ENCODE data around the gene CENPN. TPM values are rescaled to one million over a fixed set of nuclear protein-coding genes. Genes with fewer than 3 reads are reported as not detected.
A peak's percentile ranks its signal among the peaks of the same experiment; 100 is the strongest.

CENPN gene
- total RNA-seq, 1 donor from 2014 or later, result 3.9 TPM

DNA sequence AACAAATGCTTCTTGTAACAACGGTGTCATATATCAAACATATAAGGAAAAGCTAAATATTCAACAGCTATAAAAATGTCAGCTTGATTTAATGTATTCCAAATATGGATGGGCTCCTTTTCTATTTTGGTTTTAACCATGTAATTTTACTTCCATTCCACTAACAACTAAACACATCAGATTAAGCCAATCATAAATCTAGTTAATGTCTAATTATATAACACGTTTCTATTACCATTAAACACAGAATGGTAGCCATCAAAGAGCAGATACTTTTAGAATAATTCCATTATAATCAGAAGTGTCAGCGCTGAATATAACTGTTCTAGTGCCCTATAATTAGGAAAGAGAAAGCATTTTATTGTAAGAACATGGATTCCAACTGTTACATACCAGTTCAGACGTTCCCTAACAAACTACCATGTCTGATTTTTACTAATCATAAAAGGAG lies 10.3 kb upstream of the CENPN start:
- FAIRE-seq (no peak), DNase-seq (ENCODE audit: low read depth) (no peak)
- Histone ChIP-seq H3K4me3 (ENCODE audit: low read depth, low read length) (no peak overlapping the region), H3K36me3 (ENCODE audit: control insufficient read depth, insufficient read depth, low read length) (no peaks in the 10 kb centered on the region), H3K27me3 (ENCODE audit: control insufficient read depth, insufficient read depth, low read length) (no peaks in the 10 kb centered on the region)
- no peak for TF ChIP-seq CTCF (IDR thresholded peaks at IDR 0.05; ENCODE audit: insufficient read depth, low read length, severe bottlenecking)

DNA sequence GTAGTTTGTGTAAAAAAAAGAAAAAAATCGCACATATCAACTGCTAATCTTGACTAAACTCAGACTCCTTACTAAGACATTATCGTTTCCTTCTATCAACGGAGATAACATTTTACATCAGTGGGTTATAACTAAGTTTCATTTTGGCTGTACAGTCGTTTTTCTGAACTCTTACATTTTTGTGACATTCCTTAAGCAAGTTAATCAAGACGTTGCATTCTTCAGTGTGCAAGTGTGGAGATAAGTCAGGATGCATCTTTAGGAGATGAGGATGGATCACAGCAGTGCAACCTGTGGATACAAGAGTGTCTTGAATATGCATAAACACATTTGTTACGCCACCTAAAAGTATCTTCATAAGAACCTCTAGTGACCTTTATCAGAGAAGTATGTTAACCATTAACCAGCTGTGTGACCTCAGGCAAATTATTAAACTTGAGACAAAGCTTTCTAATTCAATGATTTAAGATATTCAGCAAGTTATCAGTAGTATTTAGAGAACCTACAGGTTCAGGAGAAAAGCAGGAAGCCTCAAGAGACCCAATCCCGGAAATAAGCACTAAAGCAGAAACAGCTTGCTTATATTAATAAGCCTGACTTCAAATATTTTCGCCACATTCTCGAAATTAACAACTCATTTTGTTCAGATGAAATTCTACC lies 9.7 kb upstream of the CENPN start:
- TF ChIP-seq CTCF (IDR thresholded peaks at IDR 0.05; ENCODE audit: insufficient read depth, low read length, severe bottlenecking), result no peak
- DNase-seq (ENCODE audit: low read depth) (peak; percentile 3), FAIRE-seq (no peak)
- H3K27me3 ChIP-seq (ENCODE audit: control insufficient read depth, insufficient read depth, low read length), result no peaks in the 10 kb centered on the region
- no peak overlapping the region for H3K4me3 ChIP-seq (ENCODE audit: low read depth, low read length)
- no peaks in the 10 kb centered on the region for H3K36me3 ChIP-seq (ENCODE audit: control insufficient read depth, insufficient read depth, low read length)

DNA sequence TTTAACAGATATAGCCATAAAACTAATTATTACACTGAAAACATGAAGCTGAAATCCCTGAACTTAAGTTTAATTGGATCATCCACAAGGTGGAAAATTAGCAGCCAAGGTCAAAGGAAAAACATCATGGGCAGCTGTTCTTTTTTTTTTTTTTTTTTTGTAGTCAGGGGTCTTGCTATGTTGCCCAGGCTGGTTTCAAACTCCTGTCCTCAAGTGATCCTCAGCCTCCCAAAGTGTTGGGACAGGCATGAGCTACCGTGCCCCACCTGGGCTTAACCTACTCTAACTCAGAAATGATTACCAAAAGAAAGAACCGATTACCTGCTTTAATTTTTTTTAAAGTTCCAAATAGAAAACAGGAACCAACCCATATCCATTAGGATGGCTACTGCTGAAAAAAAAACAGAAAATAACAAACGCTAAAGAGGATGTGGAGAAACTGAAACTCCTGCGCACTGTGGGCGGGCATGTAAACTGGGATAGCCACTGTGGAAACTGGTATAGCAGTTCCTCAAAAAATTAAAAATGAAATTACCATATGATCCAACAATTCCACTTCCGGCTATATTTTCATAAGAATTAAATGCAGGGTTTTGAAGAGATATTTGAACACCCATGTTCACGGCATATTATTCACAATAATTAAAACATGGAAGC lies 8.9 kb upstream of the CENPN start:
- no peak for TF ChIP-seq CTCF (IDR thresholded peaks at IDR 0.05; ENCODE audit: insufficient read depth, low read length, severe bottlenecking)
- H3K4me3 ChIP-seq (ENCODE audit: low read depth, low read length), result no peak overlapping the region
- FAIRE-seq, result no peak

GRCh38 chr16:81000873-81001272 lies 6.1 kb upstream of the CENPN start:
- Histone ChIP-seq H3K27me3 (ENCODE audit: control insufficient read depth, insufficient read depth, low read length) (no peaks in the 10 kb centered on the region), H3K36me3 (ENCODE audit: control insufficient read depth, insufficient read depth, low read length) (no peaks in the 10 kb centered on the region), H3K4me3 (ENCODE audit: low read depth, low read length) (no peak overlapping the region)
- no peak for TF ChIP-seq CTCF (IDR thresholded peaks at IDR 0.05; ENCODE audit: insufficient read depth, low read length, severe bottlenecking)
- DNase-seq (ENCODE audit: low read depth) (no peak), FAIRE-seq (no peak)

More for the DNA sequence above, 8.9 kb upstream of the CENPN start:
- no peaks in the 10 kb centered on the region for H3K36me3 ChIP-seq (ENCODE audit: control insufficient read depth, insufficient read depth, low read length)
- no peaks in the 10 kb centered on the region for H3K27me3 ChIP-seq (ENCODE audit: control insufficient read depth, insufficient read depth, low read length)
- DNase-seq (ENCODE audit: low read depth), result no peak

DNA sequence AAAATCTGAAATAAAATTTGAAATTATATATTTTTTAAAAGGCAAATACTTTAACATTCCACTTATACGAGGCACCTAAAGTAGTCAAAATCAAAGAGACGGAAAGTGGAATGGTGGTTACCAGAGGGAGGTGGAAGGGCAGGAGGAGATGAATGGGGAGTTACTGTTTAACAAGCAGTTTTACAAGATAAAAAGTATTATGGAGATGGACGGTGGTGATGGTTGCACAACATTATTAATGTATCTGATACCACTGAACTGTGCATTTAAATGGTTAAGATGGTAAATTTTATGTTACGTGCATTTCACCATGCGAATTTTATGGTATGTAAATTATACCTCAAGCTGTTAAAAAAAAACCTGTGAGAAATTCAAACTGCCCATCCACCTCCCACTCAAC lies 5.7 kb upstream of the CENPN start:
- DNase-seq (ENCODE audit: low read depth) (no peak), FAIRE-seq (no peak)
- Histone ChIP-seq H3K4me3 (ENCODE audit: low read depth, low read length) (no peak overlapping the region), H3K36me3 (ENCODE audit: control insufficient read depth, insufficient read depth, low read length) (no peaks in the 10 kb centered on the region), H3K27me3 (ENCODE audit: control insufficient read depth, insufficient read depth, low read length) (no peaks in the 10 kb centered on the region)
- no peak for TF ChIP-seq CTCF (IDR thresholded peaks at IDR 0.05; ENCODE audit: insufficient read depth, low read length, severe bottlenecking)
